Activated CD8-positive, alpha-beta T cell treated with anti-CD3 and anti-CD28 coated beads for 36 hours (primary cell): ENCODE measurements around the gene GAL3ST2. TPM values are rescaled to one million over a fixed set of nuclear protein-coding genes. Genes with fewer than 3 reads are reported as not detected.

Experiments
- ATAC-seq: fragments of 200-7000 bp; cut with Tn5 transposase; one replicate; pipeline ENCODE4 v1.10.0; 2021; ENCODE audit warnings: mild to moderate bottlenecking, moderate library complexity
- CTCF ChIA-PET: fragments of 350-600 bp; sonication (Branson Sonifier 250); formaldehyde crosslinking; loops from one replicate; lab custom pipeline; 2021; ENCODE audit warnings: antibody characterized with exemption; lab: Charles Lee
- POLR2A ChIA-PET: fragments of 350-600 bp; sonication (Branson Sonifier 250); formaldehyde crosslinking; loops from one replicate; lab custom pipeline; 2021; ENCODE audit warnings: antibody characterized with exemption; lab: Charles Lee
- DNase-seq: peaks from one replicate; pipeline ENCODE4 v3.0.0-alpha.2; 2020
- H3K27ac Mint-ChIP-seq: one replicate; pipeline ENCODE4 v1.8.0; 2021; ENCODE audit warnings: mild to moderate bottlenecking, mixed read lengths
- H3K27me3 Mint-ChIP-seq: one replicate; pipeline ENCODE4 v1.8.0; 2021; ENCODE audit warnings: mixed read lengths
- H3K36me3 Mint-ChIP-seq: one replicate; pipeline ENCODE4 v1.8.0; 2021; ENCODE audit warnings: low read depth, mixed read lengths
- H3K4me1 Mint-ChIP-seq: one replicate; pipeline ENCODE4 v1.8.0; 2021; ENCODE audit warnings: low read depth, mixed read lengths
- H3K4me3 Mint-ChIP-seq: one replicate; pipeline ENCODE4 v1.8.0; 2021; ENCODE audit warnings: mild to moderate bottlenecking, moderate library complexity, mixed read lengths
- H3K9me3 Mint-ChIP-seq: one replicate; pipeline ENCODE4 v1.8.0; 2021; ENCODE audit warnings: mixed read lengths
- intact Hi-C: fragments of 100-400 bp; cut with micrococcal nuclease; formaldehyde crosslinking; loops from one replicate; pipeline ENCODE4 v1.10.0; 2022
- total RNA-seq, 2 experiments: library from RNA; stranded (reverse); gene quantifications; one replicate each; pipeline ENCODE4 v1.2.3, GENCODE V29; 2021
- TF ChIP-seq, protein P1 (sequence below): fragments of 200-600 bp; IDR thresholded peaks from one replicate; pipeline ENCODE4 v1.8.0; 2022; ENCODE audit warnings: antibody characterized with exemption, mild to moderate bottlenecking

The GAL3ST2 gene
- total RNA-seq, 2 experiments from 2014 or later: 0.89 to 0.95 TPM

DNA sequence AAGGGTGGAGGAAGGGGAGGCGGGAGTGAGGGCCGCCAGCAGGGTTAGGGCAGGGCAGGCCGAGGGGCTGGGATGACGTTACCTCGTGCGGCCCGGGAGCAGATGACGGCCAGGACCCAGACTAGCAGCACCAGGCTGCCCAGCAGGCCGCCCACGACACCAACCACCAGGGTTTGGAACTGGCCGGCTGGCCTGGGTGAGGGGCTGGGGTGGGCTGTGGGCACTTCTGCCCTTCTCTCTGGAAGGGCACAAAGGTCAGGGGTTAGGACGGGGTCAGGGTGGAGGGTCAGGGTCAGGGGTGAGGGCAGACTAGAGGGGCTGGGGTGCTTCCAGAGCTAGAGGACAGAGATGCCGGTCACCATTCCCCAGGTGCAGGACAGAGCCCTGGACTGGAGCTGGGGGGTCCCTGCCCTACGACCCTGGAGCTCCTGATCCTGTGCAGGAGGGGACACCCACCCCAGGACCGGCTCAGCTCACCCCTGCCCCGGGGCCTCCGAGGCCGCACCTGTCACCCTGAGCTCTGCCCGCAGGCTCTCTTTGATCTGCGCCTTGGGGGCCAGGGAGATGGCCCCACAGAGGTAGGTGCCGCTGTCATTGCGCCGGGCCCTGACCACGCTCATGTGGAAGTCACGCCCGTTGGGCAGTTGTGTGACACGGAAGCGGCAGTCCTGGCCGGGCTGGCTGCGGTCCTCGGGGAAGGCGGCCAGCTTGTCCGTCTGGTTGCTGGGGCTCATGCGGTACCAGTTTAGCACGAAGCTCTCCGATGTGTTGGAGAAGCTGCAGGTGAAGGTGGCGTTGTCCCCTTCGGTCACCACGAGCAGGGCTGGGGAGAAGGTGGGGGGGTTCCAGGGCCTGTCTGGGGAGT lies 75.7 kb downstream of the GAL3ST2 start:
- intact Hi-C loops: no loop called here
- ChIA-PET POLR2A (no interaction called here), CTCF (no interaction called here)
- H3K36me3 Mint-ChIP-seq: no peaks in the 10 kb centered on the region
- DNase-seq (no peak), ATAC-seq (no peak)
- TF ChIP-seq, protein P1, sequence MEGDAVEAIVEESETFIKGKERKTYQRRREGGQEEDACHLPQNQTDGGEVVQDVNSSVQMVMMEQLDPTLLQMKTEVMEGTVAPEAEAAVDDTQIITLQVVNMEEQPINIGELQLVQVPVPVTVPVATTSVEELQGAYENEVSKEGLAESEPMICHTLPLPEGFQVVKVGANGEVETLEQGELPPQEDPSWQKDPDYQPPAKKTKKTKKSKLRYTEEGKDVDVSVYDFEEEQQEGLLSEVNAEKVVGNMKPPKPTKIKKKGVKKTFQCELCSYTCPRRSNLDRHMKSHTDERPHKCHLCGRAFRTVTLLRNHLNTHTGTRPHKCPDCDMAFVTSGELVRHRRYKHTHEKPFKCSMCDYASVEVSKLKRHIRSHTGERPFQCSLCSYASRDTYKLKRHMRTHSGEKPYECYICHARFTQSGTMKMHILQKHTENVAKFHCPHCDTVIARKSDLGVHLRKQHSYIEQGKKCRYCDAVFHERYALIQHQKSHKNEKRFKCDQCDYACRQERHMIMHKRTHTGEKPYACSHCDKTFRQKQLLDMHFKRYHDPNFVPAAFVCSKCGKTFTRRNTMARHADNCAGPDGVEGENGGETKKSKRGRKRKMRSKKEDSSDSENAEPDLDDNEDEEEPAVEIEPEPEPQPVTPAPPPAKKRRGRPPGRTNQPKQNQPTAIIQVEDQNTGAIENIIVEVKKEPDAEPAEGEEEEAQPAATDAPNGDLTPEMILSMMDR: no peak
- peaks cover 8% of the 10 kb centered on the region for H3K4me1 Mint-ChIP-seq
- no peak overlapping the region for H3K4me3 Mint-ChIP-seq
- H3K27ac Mint-ChIP-seq: no peak overlapping the region
- no peaks in the 10 kb centered on the region for H3K27me3 Mint-ChIP-seq
- no peaks in the 10 kb centered on the region for H3K9me3 Mint-ChIP-seq

DNA sequence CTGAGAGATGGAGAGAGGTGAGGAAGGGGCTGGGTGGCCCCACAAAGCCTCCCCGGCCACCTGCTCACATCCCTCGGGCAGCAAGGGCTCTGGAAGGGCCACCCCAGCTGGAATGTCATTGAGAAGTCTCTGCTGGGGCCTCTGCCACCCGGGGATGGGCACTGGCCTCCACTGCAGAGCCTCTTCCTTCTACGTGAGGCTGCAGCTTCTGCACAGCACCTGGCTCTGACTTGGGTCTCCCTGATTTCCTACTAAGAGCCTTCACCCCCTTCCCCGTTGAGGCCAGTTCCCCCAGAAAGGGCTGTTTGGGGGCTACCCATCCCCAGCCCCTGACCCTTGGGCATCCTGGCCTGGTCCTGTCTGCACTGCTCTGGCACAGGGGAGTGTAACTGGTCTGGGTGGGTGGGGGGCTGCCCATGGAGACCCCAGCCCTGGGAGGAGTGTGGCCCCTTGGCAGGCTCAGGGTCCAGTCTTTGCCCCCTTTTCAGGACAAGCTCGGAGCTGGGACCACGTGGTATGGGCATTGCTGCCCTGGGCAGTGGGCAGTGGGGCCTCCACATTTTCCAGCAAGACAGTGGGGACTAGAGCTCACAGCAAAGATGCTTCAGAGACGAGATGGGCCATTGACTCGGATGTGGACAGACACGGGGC lies 76.5 kb downstream of the GAL3ST2 start:
- peaks cover 12% of the 10 kb centered on the region for H3K4me1 Mint-ChIP-seq
- H3K27me3 Mint-ChIP-seq: no peaks in the 10 kb centered on the region
- H3K36me3 Mint-ChIP-seq: peaks cover 2% of the 10 kb centered on the region
- POLR2A ChIA-PET: no interaction called here
- no peak overlapping the region for H3K27ac Mint-ChIP-seq
- no peak overlapping the region for H3K4me3 Mint-ChIP-seq
- ATAC-seq (no peak), DNase-seq (no peak)
- TF ChIP-seq, protein P1: no peak
- intact Hi-C loops: no loop called here
- CTCF ChIA-PET: no interaction called here
- H3K9me3 Mint-ChIP-seq: no peaks in the 10 kb centered on the region

Other genes starting within 250 kb of the GAL3ST2 start
- gene BOK, start 218.1 kb upstream of the GAL3ST2 start, total RNA-seq: under 1 TPM; 0.16 to 0.22 TPM
- 10 to 100 TPM; 45.1 to 48.9 TPM for gene THAP4, start 139.7 kb upstream of the GAL3ST2 start, total RNA-seq
- 10 to 100 TPM; 90.7 to 94.6 TPM for gene ATG4B, start 139.1 kb upstream of the GAL3ST2 start, total RNA-seq
- 10 to 100 TPM; 87.1 to 91.9 TPM for gene DTYMK, start 90.0 kb upstream of the GAL3ST2 start, total RNA-seq
- 10 to 100 TPM; 37.7 to 41.3 TPM for gene ING5, start 74.8 kb upstream of the GAL3ST2 start, total RNA-seq
- 10 to 100 TPM; 39.4 to 42.6 TPM for gene D2HGDH, start 42.2 kb upstream of the GAL3ST2 start, total RNA-seq
- under 1 TPM; 0.38 to 0.54 TPM for gene NEU4, start 32.4 kb downstream of the GAL3ST2 start, total RNA-seq
- 10 to 100 TPM; 19.4 to 20.3 TPM for gene PDCD1, start 82.1 kb downstream of the GAL3ST2 start, total RNA-seq
- gene RTP5, start 92.9 kb downstream of the GAL3ST2 start, total RNA-seq: under 1 TPM; 0.22 to 0.29 TPM